ENCODE data around the gene BCAS3.

Gene BCAS3

DNA sequence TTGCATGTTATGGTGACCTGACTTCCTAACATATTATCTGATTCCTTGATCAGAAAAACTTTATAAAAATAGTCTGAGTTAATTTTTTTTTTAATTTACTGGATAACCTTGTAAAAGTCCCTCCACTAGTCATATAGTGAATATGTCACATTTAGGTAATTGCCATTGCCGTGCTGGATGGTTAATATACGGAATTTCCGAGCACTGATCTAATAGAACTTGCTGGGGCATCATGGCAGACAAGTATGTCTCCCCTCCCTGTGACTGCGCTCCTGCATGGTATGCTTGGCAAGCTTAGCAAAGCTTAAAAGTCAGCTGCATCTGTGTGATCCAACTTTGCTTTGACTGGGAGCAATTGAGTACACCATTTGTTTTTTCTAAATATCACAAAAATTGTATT is 482.6 kb downstream of the BCAS3 start:
- no peak for DNase-seq (ENCODE audit: low spot score)
- Histone ChIP-seq H3K4me3 (no peak overlapping the region), H3K27ac (no peak overlapping the region)
- TF ChIP-seq, protein P1, sequence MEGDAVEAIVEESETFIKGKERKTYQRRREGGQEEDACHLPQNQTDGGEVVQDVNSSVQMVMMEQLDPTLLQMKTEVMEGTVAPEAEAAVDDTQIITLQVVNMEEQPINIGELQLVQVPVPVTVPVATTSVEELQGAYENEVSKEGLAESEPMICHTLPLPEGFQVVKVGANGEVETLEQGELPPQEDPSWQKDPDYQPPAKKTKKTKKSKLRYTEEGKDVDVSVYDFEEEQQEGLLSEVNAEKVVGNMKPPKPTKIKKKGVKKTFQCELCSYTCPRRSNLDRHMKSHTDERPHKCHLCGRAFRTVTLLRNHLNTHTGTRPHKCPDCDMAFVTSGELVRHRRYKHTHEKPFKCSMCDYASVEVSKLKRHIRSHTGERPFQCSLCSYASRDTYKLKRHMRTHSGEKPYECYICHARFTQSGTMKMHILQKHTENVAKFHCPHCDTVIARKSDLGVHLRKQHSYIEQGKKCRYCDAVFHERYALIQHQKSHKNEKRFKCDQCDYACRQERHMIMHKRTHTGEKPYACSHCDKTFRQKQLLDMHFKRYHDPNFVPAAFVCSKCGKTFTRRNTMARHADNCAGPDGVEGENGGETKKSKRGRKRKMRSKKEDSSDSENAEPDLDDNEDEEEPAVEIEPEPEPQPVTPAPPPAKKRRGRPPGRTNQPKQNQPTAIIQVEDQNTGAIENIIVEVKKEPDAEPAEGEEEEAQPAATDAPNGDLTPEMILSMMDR (IDR thresholded peaks at IDR 0.05): no peak

DNA sequence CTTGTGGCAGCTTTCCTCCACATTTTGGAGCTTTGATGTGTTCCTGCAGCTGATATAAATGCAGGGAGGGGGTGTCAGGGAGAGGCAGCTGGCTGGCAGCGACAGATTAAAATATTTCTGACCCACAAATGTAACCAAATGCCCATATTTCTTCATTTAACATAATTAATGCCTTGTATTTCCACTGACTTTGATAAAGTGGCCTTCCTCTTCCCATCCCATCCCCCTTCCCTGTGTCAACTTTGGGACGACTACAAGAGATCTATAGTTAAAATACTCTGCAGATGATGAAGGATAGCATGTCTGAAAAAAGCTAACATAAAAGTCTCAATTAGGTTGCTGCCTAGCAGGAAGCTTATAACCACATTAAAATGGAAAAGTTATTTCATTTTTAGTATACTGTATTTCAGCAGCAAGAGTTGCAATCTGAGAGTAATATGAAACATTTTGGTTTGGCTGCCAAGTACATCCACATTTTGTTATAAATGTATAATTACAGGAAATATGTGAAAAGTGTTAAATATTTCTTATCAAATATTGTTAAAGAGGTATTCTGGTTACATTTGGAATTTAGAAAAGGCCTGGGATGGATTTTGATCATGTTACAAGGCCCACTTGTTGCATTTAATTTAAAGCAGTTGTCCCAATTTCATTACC is 483.3 kb downstream of the BCAS3 start:
- DNase-seq (ENCODE audit: low spot score): no peak
- TF ChIP-seq, protein P1 (IDR thresholded peaks at IDR 0.05): no peak
- no peak overlapping the region for H3K4me3 ChIP-seq
- no peak overlapping the region for H3K27ac ChIP-seq

DNA sequence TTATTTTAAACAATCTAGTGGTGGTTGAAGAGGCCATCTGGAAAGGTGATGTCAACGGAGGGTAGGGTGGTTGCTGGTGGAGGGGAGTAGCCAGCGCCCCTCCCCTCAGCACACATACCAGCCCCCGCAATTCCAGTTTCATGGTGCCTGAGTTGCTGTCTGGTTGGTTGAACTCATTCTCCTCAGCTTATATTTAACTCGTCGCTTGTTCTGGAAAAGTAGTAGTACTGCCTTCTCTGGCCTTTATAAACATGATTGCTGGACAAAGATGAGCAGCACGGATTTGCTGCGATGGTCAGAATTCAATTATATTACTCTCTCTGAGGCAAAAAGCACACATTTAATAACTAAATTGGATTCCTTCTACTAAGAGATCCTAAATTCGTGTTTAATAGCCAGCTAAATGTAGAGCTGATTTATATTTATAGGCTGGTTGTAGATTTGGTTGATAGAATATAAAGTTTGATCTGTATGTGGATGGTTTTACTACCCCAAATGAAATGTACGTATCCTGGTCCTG is 484.0 kb downstream of the BCAS3 start:
- H3K27ac ChIP-seq: no peak overlapping the region
- TF ChIP-seq, protein P1 (IDR thresholded peaks at IDR 0.05): no peak

DNA sequence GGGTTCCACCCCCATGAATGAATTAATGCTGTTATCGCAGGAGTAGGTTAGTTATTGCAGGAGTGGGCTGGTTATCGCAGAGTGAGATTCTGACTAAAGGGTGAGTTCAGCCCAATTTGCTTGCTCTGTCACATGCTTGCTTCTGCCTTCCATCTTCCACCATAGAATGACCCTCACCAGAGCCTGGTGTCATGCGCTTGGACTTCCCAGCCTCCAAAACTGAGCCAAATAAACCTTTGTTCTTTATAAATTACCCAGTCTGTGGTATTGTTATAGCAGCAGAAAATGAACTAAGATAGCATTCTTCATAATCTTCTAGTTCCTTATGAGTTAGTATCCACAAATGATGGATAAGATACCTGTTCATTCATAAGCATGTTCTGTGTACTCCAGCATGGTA is 486.9 kb downstream of the BCAS3 start:
- DNase-seq (ENCODE audit: low spot score): no peak
- no peak overlapping the region for H3K27ac ChIP-seq
- TF ChIP-seq, protein P1 (IDR thresholded peaks at IDR 0.05): no peak
- H3K4me3 ChIP-seq: no peak overlapping the region

More for the DNA sequence above, 484.0 kb downstream of the BCAS3 start:
- no peak overlapping the region for H3K4me3 ChIP-seq
- no peak for DNase-seq (ENCODE audit: low spot score)

DNA sequence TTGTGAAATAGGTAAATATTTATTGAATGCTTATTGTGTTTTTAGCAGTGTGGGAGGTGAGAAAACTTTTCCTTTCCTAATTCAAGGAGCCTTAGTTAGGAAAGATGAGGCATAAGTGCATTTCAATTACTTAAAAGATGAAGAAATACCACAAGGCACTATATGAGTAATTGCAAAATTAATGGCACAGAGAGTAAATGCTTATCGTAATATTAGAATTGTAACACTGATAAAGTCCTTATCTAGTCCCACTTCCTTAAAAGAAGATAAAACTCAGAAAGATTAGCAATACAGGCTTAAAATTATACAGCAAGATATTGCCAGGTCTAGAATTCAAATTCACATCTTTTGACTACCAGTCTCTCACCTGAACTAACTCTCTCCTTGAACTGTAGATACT is 489.4 kb downstream of the BCAS3 start:
- DNase-seq (ENCODE audit: low spot score): no peak
- no peak overlapping the region for H3K27ac ChIP-seq
- H3K4me3 ChIP-seq: no peak overlapping the region
- TF ChIP-seq, protein P1 (IDR thresholded peaks at IDR 0.05): no peak

DNA sequence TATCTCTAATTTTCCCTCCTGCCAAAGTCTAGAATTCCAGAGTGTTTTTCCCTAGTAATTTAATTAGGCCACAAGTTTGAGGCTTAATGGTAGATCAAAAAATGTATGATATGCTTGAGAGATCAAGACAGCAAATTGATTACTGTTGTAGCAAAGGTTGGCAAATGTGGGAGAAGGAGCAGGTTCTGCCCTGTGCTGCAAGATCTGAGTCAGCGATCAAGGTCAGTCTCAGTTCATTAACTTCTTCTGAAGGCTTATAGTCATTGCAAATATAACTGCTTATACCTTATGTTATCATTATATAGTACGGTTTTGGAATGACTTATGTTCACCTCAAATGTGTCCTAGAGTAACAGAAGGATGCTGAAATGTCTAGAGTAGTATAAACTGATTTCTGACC is 490.9 kb downstream of the BCAS3 start:
- TF ChIP-seq, protein P1 (IDR thresholded peaks at IDR 0.05): no peak
- Histone ChIP-seq H3K4me3 (no peak overlapping the region), H3K27ac (no peak overlapping the region)
- DNase-seq (ENCODE audit: low spot score): no peak

DNA sequence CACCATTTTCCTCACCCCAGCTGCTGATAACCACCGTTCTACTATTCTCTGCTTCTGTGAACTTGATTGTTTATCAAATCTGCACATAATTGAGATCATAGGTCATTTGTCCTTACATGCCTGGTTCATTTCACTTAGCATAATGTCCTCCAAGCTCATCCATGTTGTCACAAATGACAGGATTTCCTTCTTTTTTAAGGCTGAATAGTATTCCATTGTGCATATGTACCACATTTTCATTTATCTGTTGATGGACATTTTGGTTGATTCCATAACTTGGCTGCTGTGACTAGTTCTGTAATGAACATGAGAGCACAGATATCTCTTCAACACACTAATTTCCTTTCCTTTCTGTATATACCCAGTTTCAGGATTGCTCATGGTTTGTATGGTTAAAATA is 496.7 kb downstream of the BCAS3 start:
- TF ChIP-seq, protein P1 (IDR thresholded peaks at IDR 0.05): no peak
- Histone ChIP-seq H3K27ac (no peak overlapping the region), H3K4me3 (no peak overlapping the region)
- DNase-seq (ENCODE audit: low spot score): no peak
